Measurements from ENCODE around the gene ORM1.

Gene ORM1

DNA sequence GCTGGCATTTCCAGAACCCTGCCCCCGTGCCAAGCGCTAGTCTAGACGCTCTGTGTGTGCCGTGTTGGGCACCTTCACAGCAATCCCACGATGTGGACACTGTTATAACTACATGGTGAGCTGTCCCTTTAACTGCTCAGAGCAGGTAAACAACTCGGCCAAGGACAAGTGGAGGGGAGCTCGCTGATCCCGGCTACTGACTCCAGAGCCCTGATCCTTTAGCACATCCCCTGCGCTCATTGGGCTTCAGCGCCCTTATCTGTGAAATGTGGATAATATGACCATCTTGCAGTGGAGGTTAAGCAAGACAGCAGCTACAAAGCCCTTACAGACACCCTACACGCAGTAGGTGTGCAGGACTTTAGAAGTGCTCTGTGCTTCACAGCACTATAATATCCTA, 23.2 kb downstream of the ORM1 start:
- no peak for DNase-seq

DNA sequence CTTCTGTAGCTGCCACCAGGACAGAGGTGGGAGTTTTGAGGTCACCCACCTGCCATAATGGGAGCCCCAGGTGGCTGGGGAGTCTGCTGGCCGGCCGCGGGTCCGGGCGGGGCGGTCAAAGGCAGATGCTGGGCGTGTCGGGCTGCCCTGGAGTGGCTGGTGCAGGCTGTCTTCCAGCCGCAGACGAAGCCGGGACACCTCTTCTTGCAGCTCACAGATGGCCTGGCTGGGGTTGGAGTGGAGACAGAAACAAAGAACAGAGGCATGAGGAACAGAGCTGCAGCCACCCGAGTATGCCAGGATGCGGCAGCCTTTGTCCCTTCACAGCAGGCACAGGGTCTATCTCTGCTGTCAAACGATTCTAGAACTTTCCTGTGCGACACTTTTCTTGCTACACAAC, 24.8 kb downstream of the ORM1 start:
- DNase-seq = peak; percentile 26

DNA sequence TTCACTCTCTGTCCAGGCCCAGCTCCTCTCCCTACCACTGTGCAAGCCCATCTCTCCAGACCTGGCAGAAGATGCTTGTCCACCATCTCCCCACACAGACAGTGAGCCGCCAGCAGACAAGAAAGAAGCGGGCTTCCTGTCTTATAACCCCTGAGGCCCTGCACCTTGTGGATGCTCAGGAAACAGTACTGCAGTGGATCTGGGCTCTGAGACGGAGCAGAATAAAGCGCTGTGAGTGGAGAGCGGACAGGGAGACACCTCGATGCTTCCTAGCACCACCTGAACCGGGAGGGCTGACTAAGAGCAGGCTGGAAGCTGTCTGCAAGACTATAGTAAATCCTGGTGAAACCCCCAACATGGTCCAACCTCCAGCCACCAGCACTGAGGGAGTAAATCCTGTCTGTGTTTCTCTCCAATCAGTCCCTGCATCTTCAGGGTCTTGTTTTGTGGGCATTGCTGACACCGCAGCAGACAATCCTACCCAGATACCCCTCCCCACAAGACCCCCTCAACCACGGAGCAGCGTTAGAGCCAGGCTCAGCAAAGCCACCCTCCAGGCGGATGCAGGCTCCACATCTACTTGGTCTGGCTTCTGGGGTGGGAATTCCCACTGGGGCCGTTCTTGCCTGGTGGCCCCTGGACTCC, 25.5 kb downstream of the ORM1 start:
- DNase-seq = no peak

DNA sequence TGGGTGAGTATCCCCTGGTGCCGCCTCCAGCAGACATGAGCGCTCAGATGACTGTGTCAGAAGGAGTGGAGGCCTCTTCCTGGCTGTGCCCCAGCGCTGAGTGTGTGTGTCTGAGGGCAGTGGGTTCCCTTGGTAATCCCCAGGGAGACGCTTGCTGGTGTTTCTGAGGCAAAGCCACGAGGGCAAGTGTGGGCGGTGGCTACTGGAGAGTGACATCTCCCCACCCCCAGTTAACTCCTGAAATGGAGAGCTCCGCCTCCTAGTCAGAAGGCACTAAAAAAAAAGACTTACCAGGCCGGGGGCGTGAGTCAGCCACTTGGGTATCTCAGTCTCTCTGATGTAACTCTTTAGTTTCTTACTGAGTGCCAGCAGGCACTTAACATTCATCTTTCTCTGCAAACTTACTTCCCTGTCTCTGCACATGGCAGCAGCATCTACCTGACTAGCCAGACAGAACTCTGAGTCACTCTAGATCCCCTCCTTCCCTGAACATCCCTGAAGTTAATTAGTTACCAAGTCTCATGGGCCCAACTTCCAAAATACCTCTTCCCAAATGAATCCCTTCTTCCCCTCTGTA, 26.1 kb downstream of the ORM1 start:
- no peak for DNase-seq

DNA sequence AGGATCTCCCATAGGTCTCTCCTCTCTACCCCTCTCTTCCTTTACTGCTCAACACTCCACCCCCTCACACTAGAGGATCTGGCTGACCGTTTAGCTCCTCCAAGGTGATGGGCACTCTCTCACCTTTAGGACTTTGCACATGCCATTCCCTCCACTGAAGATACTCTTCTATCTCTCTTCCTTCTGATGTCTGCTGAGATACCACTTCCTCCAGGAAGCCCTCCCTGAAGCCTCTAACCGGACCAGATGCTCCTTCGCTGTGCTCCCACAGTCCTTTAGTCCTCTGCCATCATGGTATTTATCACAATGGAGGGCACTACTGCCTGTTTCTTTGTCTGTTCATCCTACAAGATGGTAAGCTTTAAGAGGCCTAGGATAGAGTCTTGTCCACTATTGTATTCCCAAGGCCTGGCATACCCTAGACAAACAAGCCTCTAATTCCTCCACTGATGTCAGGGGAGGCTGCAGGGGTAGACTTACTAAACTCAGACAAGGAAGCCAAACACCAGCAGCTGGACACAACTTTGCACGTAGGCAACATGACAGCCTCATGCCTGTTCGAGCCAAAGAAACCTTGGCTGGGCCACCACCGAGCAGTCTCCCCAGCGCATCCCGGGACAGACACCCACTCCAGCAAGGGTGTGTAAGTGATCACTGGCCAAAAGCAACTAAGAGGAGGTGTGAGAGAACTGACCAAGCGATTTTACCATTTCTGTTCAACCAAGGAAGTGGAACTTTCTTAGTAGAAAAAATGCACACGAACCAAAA, 27.0 kb downstream of the ORM1 start:
- no peak for DNase-seq

DNA sequence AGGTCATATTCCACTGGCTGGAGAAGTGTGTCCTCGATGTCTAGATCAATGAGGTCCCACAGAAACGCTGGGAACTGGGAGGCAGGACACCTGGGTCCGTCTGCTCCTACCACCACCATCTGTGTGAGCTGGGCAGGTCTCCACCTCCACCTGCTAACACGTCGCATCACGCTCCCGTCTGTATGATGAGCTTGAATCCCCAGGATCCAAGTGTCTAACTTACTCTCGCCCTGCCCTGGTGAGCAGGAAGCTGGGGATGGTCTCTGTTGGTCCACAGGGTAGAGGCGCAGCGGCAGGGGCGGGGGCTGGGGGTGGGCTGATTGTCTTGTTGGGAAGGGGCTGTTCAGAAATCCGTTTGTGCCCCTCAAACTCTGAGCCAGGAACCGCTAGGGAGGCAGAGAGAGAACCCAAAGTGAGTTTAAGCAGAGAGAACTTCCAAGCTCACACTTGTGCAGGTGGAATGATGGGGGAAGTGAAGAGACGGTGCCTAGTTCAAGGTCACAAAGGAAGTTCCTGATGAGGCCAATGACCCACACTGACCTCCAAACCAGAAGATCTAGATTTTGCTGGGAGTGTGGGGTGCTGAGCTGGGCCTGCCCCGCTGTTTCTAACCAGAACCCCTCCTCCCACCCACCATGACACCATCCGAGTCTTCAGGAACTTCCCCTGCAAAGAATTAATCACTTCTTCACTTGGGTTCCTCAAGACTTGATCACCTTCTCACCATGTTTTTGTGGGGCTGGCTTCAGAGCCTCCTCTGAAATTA, 27.9 kb downstream of the ORM1 start:
- no peak for DNase-seq

DNA sequence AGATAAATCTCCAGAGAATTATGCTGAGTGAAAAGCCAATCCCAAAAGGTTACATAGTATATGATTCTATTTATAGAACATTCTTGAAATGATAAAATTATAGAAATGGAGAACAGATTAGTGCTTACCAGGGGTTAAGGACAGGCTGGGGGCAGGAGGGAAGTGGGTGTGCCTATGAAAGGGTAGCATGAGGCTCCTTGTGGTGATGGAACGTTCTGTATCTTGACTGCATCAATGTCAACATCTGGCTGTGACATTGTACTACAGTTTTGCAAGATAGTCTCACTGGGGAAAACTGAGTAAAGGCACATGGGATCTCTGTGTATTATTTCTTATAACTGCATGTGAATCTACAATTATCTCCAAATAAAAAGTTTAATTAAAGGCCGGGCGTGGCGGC, 29.0 kb downstream of the ORM1 start:
- DNase-seq = no peak

DNA sequence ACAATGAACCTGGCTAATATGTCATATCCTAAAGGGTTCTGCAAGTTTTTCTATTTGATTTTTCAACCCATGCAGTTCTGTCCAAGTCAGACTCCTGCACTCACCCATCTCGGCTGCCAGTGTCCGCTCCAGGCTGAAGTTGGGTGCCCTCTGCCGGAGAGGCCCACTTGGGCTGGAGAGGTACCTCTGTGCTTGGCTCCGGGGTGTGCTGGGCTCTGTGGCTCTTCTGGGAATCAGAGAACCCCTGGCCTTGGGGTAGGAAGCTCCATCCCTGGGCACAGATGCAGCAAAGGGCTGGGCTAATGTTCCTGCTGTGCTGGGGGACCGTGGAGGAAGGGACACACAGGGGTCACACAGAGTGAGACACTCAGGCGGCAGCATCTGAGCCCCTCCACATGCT, 32.9 kb downstream of the ORM1 start:
- DNase-seq = no peak

DNA sequence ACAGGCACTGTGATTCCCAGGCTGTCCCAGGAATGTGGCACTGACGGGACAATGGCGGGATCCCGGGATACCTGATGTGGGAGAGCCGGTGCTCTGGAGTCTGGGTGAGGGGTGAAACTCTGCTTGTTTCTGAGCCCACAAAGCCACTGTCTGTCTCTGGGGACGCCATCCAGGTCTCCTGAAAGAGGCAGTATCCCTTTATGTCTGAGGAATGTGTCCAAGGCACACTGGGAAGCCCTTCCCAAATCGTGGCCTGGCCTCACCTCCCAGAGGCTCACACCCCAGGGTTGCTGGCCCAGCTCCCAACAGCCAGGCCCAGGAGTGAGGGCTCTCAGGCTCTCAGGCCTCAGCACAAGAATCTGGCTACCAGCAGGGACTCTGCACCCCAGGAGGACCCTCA, 33.9 kb downstream of the ORM1 start:
- DNase-seq = no peak

DNA sequence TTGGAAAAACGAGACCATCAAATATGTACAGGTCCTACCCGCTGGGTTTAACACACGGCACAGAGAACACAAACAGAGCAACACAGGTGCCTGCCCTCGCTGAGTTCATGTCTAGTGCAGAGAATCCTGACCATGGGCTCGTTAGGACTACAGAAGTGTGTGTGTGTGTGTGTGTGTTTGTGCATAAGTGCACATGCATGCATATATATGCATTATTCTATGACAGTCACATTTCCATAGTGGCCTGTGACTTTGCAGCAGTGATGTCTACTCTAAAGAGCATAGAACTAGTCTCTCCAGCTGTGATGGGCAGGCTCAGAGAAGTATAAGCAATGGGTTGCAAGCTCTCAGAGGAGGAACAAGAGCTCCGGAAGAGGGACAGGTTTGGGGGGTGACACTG, 34.5 kb downstream of the ORM1 start:
- DNase-seq = no peak

DNA sequence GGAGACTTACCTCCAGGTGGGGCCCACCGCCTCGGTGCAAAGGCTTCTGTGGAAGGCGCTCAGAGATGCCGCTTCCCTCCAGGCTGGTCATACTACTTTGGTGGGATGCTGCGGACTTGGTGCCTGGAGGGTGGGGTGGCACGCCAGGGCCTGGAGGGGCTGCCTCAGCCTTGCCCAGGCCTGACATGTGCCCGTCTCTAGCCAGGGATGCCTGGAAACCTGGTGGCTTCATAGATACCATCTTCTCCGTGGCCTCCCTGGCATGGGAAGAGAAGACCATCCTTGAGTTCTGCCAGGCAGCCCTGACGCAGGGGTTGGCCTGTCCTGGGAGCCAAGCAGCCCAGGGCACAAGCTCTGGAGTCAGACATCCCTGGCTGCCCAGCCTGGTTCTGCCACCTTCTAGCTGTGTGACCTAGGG, 35.0 kb downstream of the ORM1 start:
- no peak for DNase-seq

DNA sequence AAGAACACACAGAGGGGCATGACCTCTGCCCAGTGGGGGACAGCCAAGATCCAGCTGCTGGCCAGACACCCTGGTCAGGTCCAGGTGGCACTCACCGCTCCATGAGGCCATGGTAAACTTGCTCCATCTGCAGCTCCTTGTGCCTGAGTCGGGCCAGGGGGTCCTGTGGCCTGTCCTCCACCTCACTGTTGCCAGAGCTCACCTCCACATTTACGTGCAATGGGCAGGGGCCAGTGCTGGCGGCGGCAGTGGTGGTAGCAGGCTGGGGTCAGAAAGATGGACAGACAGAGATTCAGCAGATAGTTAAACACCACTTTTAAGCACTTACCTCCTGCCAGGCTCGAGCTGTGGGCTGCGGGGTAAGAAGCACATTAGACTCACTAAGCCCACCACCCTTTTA, 36.9 kb downstream of the ORM1 start:
- no peak for DNase-seq

DNA sequence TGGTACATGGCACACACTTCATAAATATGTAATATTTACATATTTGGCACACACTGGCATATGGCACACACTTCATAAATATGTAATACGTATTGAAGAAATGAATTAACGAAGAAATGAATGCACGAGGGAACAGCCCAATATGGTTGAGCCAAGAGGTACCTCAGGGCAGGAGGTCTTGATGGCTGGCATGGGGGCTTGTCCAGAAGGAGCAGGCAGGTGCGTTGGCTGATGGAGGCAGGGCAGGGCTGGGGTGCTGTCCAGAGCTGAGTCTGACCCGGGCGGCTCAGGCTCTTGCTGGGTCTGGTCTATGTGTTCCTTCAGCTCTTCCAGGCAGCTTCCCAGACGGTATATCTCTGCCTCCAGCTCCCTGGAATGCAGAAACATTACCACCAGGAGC, 38.6 kb downstream of the ORM1 start:
- no peak for DNase-seq

DNA sequence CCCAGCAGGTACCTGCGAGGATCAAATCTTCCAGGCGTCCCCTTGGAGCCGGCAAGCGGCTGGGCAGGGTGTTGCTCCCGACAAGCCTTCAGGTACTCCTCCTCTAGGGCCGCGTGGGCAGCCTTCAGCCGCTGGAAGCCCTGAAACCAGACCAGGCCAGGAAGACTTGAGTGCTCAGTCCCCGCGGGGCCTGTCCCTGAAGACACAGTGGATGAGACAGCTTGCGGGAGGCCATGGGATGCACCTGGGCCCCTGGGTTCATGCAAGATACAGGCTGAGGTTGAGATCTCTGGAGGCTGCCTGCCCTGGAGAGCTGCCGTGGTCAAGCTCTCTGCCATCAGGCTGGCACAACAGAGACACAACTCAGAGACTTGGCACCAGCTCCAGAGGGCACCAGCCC, 39.5 kb downstream of the ORM1 start:
- DNase-seq = no peak

DNA sequence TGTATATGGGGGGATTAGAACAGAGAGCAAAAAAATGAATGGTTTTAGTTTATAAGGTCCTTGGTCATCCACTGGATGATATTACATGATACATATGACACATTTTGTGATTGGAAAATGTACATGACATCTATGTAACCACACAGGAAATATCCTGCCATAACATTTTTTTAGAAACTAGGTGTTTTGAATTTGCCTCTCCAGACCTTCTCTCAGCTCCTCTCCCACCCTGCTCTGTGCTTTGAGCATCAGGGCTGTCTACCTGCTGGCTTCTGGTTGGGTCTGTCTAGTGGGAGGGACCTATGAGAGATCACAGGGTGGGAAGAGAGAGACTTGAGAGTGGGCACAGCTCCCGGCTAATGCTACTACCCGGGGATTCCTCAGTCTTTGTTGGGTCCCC, 40.5 kb downstream of the ORM1 start:
- DNase-seq = no peak

DNA sequence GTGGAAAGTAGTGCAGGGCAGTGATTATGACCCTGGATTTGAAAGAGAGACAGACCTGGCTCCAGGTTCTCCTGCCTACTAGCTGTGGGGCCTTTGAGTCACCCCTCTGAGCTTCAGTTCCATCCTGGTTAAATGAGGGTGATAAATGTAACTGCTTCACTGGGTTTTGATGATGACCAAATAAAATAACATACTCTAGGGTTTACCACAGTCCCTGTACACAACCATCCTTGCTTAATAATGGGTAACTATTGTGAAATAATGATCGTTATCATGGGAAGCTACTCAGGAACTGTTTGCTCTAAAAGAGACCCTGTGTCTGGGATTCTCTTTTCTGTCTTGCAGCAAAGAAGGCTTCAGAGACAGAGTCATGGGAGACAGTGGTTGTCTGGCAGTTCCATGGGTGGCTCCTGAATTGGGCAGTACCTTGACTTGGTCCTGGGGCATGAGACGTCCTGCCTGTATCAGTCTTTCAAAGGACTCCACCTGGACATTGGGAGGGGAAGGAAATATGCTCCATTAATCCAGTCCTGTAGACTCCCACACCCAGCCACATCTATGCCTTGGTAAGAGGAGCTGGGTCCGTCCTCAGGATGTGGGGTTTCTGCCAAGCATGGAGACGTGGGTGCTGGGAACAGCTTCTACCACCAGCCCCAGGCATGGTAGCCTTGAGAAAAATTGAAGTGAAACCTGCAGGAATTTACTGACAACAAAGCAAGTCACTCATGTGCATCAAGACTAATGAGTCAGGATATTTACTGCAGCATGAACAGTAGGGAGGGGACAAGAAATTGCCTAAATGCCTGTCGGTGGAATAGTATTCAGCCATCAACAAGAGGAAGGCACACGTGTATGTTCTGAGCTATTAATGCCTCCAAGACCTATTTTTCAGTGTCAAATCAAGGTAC, 41.5 kb downstream of the ORM1 start:
- DNase-seq = no peak

DNA sequence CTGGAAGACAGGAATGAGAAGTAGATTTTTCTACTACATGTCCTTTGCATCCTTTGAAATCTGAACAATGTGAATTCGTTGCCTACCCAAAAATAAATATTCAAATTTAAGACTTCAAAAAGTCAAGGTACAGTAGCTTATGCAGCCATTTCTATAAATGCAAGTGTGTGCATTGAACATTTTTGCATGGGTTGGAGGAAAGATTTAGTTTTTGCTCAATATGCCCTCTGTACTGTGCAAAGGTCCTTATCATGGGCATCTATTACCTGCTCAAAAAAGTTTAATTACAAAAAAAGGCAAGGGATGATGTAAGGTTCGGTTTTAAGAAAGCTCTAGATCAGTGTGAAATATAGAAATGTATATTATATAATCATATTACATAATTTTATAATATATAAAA, 42.3 kb downstream of the ORM1 start:
- DNase-seq = no peak

DNA sequence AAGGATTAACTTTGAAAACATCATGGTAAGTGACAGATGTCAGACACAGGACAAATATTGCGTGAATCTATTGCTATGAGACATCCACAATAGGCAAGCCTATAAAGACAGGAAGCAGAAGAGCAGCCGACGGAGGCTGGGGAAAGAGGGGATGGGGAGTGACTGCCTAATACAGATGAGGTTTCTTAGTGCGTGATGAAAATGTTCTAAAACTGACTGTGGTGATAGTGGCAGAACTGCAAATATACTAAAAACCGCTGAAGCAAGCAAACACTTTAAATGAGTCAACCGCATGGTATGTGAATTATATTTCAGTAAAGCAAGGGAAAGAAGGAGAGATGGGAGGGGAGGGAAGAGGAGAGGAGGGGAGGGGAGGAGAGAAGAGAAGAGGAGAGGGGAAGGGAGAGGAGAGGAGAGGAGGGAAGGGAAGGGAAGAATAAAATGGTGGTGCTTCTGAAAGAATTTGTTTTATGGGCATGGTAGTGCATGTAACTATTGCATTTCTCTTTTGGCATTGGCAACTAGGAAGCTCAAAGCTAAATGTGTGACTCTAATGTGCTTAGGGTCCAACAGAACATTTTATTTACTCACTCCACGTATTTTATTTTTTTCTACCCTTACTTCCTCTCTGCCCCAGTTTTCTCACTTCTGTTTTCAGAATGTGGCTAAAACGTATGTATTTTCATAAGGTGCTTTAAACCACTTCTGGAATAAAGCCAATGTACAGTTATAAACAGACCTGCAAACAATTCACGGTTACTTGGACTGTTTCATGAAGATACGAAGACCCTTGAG, 43.6 kb downstream of the ORM1 start:
- DNase-seq = no peak

DNA sequence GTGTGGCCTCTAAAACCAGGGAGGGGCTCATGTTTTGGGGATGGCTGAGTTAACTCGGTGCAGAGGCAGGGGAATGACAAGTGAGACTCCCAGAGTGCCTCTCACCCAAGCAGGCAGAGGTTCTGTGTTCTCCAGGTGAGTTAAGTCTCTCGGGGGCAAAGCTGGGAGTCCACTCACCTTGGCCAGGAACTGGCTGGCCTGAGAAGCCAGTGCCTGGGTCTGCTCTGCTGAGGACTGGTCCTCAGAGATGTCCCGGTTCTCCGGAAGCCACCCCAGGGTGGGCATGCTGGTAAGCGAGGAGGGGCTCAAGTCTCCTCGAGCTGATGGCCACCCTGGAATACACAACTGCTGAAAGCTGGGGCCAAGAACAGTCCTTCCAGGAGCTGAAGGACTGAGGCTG, 44.5 kb downstream of the ORM1 start:
- no peak for DNase-seq

DNA sequence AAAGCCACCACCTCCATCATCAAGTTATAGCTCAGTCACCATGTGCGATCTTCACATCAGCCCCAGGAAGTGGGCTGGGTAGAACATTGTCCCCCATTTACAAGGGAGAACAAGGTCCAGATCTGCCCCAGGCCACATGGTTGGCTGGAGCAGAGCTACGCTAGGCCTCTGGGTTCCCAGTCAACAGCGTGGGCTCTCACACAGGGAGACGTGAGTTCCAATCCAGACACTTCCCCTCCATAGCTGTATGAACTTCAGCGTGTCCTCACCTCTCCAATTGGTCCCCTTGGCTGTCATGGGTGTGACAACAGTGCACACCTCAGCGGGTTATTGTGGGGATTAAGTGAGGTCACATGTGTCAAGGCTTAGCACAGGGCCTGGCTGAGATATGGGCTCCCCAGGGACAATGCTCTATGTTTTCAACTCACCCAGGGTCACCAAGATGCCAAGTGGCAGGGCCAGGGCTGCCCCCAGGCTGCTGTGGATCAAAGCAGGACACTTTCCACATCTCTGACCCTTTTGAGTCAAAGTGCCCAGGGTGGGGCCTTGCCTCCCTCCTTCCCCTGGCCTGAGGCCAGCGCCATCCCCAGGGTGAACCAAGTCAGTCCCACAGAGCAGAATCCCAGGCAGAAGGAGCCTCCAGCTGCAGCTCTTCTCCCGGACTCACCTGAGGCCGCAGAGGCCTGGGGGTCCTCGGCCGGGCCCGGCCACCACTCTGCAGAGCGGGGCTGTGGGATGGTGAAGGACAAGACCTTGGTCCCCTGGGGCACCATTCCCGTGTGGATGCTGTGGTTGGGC, 45.1 kb downstream of the ORM1 start:
- no peak for DNase-seq
